ENCODE results near the gene ZBTB25.

- TF ChIP-seq, protein P1, sequence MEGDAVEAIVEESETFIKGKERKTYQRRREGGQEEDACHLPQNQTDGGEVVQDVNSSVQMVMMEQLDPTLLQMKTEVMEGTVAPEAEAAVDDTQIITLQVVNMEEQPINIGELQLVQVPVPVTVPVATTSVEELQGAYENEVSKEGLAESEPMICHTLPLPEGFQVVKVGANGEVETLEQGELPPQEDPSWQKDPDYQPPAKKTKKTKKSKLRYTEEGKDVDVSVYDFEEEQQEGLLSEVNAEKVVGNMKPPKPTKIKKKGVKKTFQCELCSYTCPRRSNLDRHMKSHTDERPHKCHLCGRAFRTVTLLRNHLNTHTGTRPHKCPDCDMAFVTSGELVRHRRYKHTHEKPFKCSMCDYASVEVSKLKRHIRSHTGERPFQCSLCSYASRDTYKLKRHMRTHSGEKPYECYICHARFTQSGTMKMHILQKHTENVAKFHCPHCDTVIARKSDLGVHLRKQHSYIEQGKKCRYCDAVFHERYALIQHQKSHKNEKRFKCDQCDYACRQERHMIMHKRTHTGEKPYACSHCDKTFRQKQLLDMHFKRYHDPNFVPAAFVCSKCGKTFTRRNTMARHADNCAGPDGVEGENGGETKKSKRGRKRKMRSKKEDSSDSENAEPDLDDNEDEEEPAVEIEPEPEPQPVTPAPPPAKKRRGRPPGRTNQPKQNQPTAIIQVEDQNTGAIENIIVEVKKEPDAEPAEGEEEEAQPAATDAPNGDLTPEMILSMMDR (IDR thresholded peaks at IDR 0.05), result no peak
- TF ChIP-seq EP300 (IDR thresholded peaks at IDR 0.05) (no peak), POLR2A (IDR thresholded peaks at IDR 0.05) (no peak), POLR2AphosphoS5 (IDR thresholded peaks at IDR 0.05) (no peak)
These were observed 13.3 kb upstream of the ZBTB25 start for GRCh38 chr14:64516969-64517368.
